ENCODE results near the gene RAB14. TPM values are rescaled to one million over a fixed set of nuclear protein-coding genes. Genes with fewer than 3 reads are reported as not detected.

Gene RAB14
- total RNA-seq, 2 experiments from 2014 or later, result 54.3 to 55.5 TPM

DNA sequence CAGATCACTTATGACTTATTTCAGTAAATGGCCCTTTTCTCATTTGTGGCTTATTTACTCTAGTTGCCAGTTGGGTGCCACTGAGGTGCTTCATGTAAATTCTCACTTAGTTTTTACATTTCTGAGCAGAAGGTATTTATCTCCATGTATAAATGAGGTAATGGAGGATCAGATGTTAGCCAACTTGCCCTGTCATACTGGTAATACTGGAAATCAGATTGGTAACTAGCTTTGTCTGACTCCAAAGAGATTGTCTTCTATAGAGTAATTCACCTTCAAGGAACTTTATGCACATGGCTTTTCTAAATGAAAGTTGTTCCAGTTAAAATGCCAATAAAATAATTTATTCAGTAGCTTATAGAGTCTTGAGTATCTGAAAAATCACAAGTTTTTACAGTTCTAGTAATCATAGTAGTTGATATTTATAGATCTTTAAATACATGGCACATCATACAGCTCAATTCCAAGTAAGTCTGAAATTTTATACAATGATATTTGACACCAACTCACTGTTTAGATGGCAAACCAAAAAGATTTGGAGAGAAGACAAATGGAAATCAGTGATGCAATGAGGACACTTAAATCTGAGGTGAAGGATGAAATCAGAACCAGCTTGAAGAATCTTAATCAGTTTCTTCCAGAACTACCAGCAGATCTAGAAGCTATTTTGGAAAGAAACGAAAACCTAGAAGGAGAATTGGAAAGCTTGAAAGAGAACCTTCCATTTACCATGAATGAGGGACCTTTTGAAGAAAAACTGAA lies 28.8 kb downstream of the RAB14 start:
- H3K27ac Mint-ChIP-seq, result peak overlapping the region; percentile 65
- intact Hi-C loops (cut with micrococcal nuclease), result no loop called here
- DNase-seq (no peak), ATAC-seq (no peak)
- H3K27me3 Mint-ChIP-seq, result no peaks in the 10 kb centered on the region
- H3K4me3 Mint-ChIP-seq, result no peak overlapping the region
- TF ChIP-seq, protein P1, sequence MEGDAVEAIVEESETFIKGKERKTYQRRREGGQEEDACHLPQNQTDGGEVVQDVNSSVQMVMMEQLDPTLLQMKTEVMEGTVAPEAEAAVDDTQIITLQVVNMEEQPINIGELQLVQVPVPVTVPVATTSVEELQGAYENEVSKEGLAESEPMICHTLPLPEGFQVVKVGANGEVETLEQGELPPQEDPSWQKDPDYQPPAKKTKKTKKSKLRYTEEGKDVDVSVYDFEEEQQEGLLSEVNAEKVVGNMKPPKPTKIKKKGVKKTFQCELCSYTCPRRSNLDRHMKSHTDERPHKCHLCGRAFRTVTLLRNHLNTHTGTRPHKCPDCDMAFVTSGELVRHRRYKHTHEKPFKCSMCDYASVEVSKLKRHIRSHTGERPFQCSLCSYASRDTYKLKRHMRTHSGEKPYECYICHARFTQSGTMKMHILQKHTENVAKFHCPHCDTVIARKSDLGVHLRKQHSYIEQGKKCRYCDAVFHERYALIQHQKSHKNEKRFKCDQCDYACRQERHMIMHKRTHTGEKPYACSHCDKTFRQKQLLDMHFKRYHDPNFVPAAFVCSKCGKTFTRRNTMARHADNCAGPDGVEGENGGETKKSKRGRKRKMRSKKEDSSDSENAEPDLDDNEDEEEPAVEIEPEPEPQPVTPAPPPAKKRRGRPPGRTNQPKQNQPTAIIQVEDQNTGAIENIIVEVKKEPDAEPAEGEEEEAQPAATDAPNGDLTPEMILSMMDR (IDR thresholded peaks at IDR 0.05), result no peak
- peaks cover 77% of the 10 kb centered on the region for H3K36me3 Mint-ChIP-seq (ENCODE audit: low read depth)
- H3K4me1 Mint-ChIP-seq (ENCODE audit: low read depth), result peaks cover 15% of the 10 kb centered on the region
- ChIA-PET POLR2A (interaction anchor here (0.7 to 1.0 kb wide), 2 partner anchors 10 to 28 kb away, joined by 3 read pairs; no protein-coding TSS in a partner anchor), CTCF (interaction anchor here (0.8 to 1.7 kb wide), 3 partner anchors 12 to 41 kb away, joined by 3 to 5 read pairs (median 3); no protein-coding TSS in a partner anchor)
- H3K9me3 Mint-ChIP-seq, result no peaks in the 10 kb centered on the region

DNA sequence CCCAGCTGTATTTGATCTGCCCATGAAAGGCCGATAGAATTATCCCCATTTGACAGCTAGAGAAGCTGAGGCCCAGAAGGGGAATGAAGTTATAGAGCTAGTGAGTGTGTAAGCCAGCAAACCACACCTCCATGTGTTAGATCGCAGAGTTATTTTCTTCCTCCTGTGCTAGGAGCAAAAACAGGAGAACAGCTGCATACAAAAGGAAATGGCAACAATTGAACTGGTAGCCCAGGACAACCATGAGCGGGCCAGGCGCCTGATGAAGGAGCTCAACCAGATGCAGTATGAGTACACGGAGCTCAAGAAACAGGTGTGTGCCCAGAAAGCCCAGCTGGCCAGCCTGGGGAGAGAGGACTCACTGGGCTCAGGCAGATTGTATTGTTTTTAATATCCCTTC lies 30.4 kb downstream of the RAB14 start:
- peak overlapping the region; percentile 36 for H3K27ac Mint-ChIP-seq
- DNase-seq (no peak), ATAC-seq (no peak)
- peaks cover 20% of the 10 kb centered on the region for H3K4me1 Mint-ChIP-seq (ENCODE audit: low read depth)
- ChIA-PET POLR2A (interaction anchor here (0.7 to 1.3 kb wide), 4 partner anchors 9 to 278 kb away, joined by 3 to 5 read pairs (median 4); no protein-coding TSS in a partner anchor), CTCF (interaction anchor here (1.3 to 2.8 kb wide), 4 partner anchors 9 to 49 kb away, joined by 3 to 10 read pairs (median 5); no protein-coding TSS in a partner anchor)
- TF ChIP-seq, protein P1 (IDR thresholded peaks at IDR 0.05), result no peak
- peaks cover 69% of the 10 kb centered on the region for H3K36me3 Mint-ChIP-seq (ENCODE audit: low read depth)
- H3K27me3 Mint-ChIP-seq, result no peaks in the 10 kb centered on the region
- intact Hi-C loops (cut with micrococcal nuclease), result no loop called here
- no peak overlapping the region for H3K4me3 Mint-ChIP-seq
- H3K9me3 Mint-ChIP-seq, result no peaks in the 10 kb centered on the region

DNA sequence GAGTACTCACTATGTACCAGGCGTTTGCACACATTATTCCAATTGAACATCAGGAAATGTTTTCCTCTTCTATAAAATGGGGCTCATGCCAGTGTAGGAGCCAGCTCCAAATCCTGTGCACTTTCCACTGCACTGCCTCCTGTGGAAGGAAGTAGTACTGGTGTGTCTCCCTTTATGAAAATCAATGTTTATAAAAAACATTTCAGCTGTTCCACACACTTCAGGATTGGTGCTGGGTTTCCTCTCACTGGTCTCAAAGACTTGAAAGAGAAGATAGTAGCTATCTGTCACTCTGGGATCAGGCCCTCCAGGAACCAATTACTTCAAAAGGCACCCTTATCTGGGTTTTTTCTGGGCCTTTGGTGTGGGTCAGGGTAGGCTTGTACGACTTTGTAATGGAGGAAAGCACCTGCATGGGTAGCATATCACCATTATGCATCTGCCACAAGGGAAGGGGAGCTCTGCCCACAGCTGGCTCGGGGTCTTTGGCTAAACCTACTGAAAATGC lies 32.5 kb downstream of the RAB14 start:
- intact Hi-C loops (cut with micrococcal nuclease), result no loop called here
- peak; percentile 25 for DNase-seq
- CTCF ChIA-PET, result interaction anchor here (0.6 to 3.1 kb wide), 22 partner anchors 9 to 414 kb away, joined by 3 to 15 read pairs (median 4); no protein-coding TSS in a partner anchor
- peak overlapping the region; percentile 56 for H3K27ac Mint-ChIP-seq
- peaks cover 69% of the 10 kb centered on the region for H3K36me3 Mint-ChIP-seq (ENCODE audit: low read depth)
- POLR2A ChIA-PET, result interaction anchor here (0.6 to 1.8 kb wide), 4 partner anchors 10 to 17 kb away, joined by 3 to 6 read pairs (median 4); no protein-coding TSS in a partner anchor
- H3K27me3 Mint-ChIP-seq, result no peaks in the 10 kb centered on the region
- peaks cover 20% of the 10 kb centered on the region for H3K4me1 Mint-ChIP-seq (ENCODE audit: low read depth)
- H3K4me3 Mint-ChIP-seq, result no peak overlapping the region
- ATAC-seq, result peak; percentile 76
- H3K9me3 Mint-ChIP-seq, result no peaks in the 10 kb centered on the region
- TF ChIP-seq, protein P1 (IDR thresholded peaks at IDR 0.05), result peak; percentile 44

DNA sequence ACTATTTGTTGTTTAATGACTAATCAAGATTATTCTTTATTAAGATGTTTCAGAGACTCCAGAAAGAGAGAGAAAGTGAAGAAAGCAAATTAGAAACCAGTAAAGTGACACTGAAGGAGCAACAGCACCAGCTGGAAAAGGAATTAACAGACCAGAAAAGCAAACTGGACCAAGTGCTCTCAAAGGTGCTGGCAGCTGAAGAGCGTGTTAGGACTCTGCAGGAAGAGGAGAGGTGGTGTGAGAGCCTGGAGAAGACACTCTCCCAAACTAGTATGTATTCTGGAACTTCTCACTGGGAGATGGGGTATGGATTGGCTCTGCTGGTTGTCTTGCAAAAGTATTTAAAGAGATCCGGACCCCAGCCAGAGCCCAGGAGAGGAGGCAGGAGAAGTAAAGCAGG lies 33.6 kb downstream of the RAB14 start:
- H3K27ac Mint-ChIP-seq, result peak overlapping the region; percentile 43
- ATAC-seq (no peak), DNase-seq (no peak)
- H3K27me3 Mint-ChIP-seq, result no peaks in the 10 kb centered on the region
- peaks cover 20% of the 10 kb centered on the region for H3K4me1 Mint-ChIP-seq (ENCODE audit: low read depth)
- H3K9me3 Mint-ChIP-seq, result no peaks in the 10 kb centered on the region
- TF ChIP-seq, protein P1 (IDR thresholded peaks at IDR 0.05), result no peak
- H3K36me3 Mint-ChIP-seq (ENCODE audit: low read depth), result peaks cover 63% of the 10 kb centered on the region
- ChIA-PET CTCF (interaction anchor here (1.0 to 3.1 kb wide), 4 partner anchors 8 to 335 kb away, joined by 3 to 15 read pairs (median 6); no protein-coding TSS in a partner anchor), POLR2A (interaction anchor here (1.3 kb wide), 1 partner anchor 16 kb away, joined by 3 read pairs; no protein-coding TSS in a partner anchor)
- H3K4me3 Mint-ChIP-seq, result no peak overlapping the region
- intact Hi-C loops (cut with micrococcal nuclease), result no loop called here

Data from activated CD8-positive, alpha-beta T cell treated with anti-CD3 and anti-CD28 coated beads for 36 hours (primary cell).